ENCODE measurements around the gene DOCK10. TPM values are rescaled to one million over a fixed set of nuclear protein-coding genes. Genes with fewer than 3 reads are reported as not detected.

Gene DOCK10
- total and polyA plus RNA-seq, 2 donors (not counting 1 experiment from before 2014, with no cell fraction given), result 49.5 to 139 TPM

- no peak overlapping the region for H3K27ac Mint-ChIP-seq
- no peaks in the 10 kb centered on the region for H3K79me2 ChIP-seq (ENCODE audit: control insufficient read depth, insufficient read depth, low read length)
- no peaks in the 10 kb centered on the region for H4K20me1 ChIP-seq (ENCODE audit: control insufficient read depth, insufficient read depth, low read length, poor library complexity, severe bottlenecking)
- no peak overlapping the region for H2AFZ ChIP-seq (ENCODE audit: insufficient read depth, low read depth, low read length, poor library complexity, severe bottlenecking)
- no peaks in the 10 kb centered on the region for H3K27me3 Mint-ChIP-seq
- intact Hi-C loops (cut with micrococcal nuclease), result no loop called here
- no peak overlapping the region for H3K4me3 ChIP-seq (ENCODE audit: control extremely low read depth in 1 of 5, extremely low read depth in 1 of 5, insufficient read depth in 1 of 5, low read depth in 2 of 5, low read length in 4 of 5)
- ChIA-PET CTCF (no interaction called here), POLR2A (no interaction called here)
- no peaks in the 10 kb centered on the region for H3K27me3 ChIP-seq (replicated peaks in 1 of 4; ENCODE audit: control extremely low read depth in 1 of 4, control insufficient read depth in 3 of 4, insufficient read depth in 4 of 4, low read length in 3 of 4)
- peaks cover 0 to 6% (median 2%) of the 10 kb centered on the region in 3 donors for H3K9me3 ChIP-seq (ENCODE audit: control extremely low read depth in 1 of 3, control insufficient read depth in 2 of 3, insufficient read depth in 1 of 3, low read length in 2 of 3)
- H3K4me1 Mint-ChIP-seq, result peaks cover 24% of the 10 kb centered on the region
- ATAC-seq (ENCODE audit: low read depth), result no peak
- no peak overlapping the region for H3K9ac ChIP-seq (ENCODE audit: low read length)
- no peak overlapping the region for H3K4me3 Mint-ChIP-seq
- peaks cover under 1% of the 10 kb centered on the region for H3K9me3 Mint-ChIP-seq (ENCODE audit: insufficient read depth)
- no peak for TF ChIP-seq CTCF (IDR thresholded peaks at IDR 0.05)
- no peak for TF ChIP-seq EZH2 (IDR thresholded peaks at IDR 0.05; ENCODE audit: borderline replicate concordance, insufficient read depth, low read depth, low read length, poor library complexity, severe bottlenecking)
- H3K4me1 ChIP-seq (ENCODE audit: control insufficient read depth in 2 of 2, insufficient read depth in 2 of 2, low read length in 2 of 2), result peaks cover 17 to 18% of the 10 kb centered on the region in 2 donors
- no peak overlapping the region for H3K4me2 ChIP-seq (replicated peaks; ENCODE audit: low read depth, low read length, poor library complexity, severe bottlenecking)
- no peak for DNase-seq
- no peak overlapping the region for H3K27ac ChIP-seq (ENCODE audit: low read length in 2 of 2)
- H3K36me3 ChIP-seq (replicated peaks in 1 of 2; ENCODE audit: control extremely low read depth in 1 of 2, control insufficient read depth in 1 of 2, extremely low read depth in 1 of 2, insufficient read depth in 2 of 2, low read length in 1 of 2), result no peaks in the 10 kb centered on the region
- WGBS (ENCODE audit: insufficient coverage), result 95% methylated on average over 4 of the region's 4 CpGs
Observed at GRCh38 chr2:224747765-224748164, 294.5 kb downstream of the DOCK10 start.

GRCh38 chr2:224736227-224736626 lies 306.0 kb downstream of the DOCK10 start:
- H3K4me3 ChIP-seq (ENCODE audit: control extremely low read depth in 1 of 5, extremely low read depth in 1 of 5, insufficient read depth in 1 of 5, low read depth in 2 of 5, low read length in 4 of 5), result no peak overlapping the region
- H3K4me1 ChIP-seq (ENCODE audit: control insufficient read depth in 2 of 2, insufficient read depth in 2 of 2, low read length in 2 of 2), result no peaks in the 10 kb centered on the region
- H3K27ac ChIP-seq (ENCODE audit: low read length in 2 of 2), result no peak overlapping the region
- WGBS (ENCODE audit: insufficient coverage), result no CpG with 5 or more reads among the region's 1 CpG
- ChIA-PET CTCF (no interaction called here), POLR2A (interaction anchor here (1.0 kb wide), 1 partner anchor 69 kb away, joined by 3 read pairs; no protein-coding TSS in a partner anchor)
- Mint-ChIP-seq H3K27me3 (no peaks in the 10 kb centered on the region), H3K4me1 (peaks cover 8% of the 10 kb centered on the region), H3K9me3 (ENCODE audit: insufficient read depth) (peaks cover 12% of the 10 kb centered on the region), H3K4me3 (no peak overlapping the region), H3K27ac (no peak overlapping the region)
- H3K9me3 ChIP-seq (ENCODE audit: control extremely low read depth in 1 of 3, control insufficient read depth in 2 of 3, insufficient read depth in 1 of 3, low read length in 2 of 3), result peaks cover 0 to 20% (median 14%) of the 10 kb centered on the region in 3 donors
- no peaks in the 10 kb centered on the region for H4K20me1 ChIP-seq (ENCODE audit: control insufficient read depth, insufficient read depth, low read length, poor library complexity, severe bottlenecking)
- H3K79me2 ChIP-seq (ENCODE audit: control insufficient read depth, insufficient read depth, low read length), result no peaks in the 10 kb centered on the region
- no peak for DNase-seq
- H2AFZ ChIP-seq (ENCODE audit: insufficient read depth, low read depth, low read length, poor library complexity, severe bottlenecking), result no peak overlapping the region
- no peaks in the 10 kb centered on the region for H3K36me3 ChIP-seq (replicated peaks in 1 of 2; ENCODE audit: control extremely low read depth in 1 of 2, control insufficient read depth in 1 of 2, extremely low read depth in 1 of 2, insufficient read depth in 2 of 2, low read length in 1 of 2)
- ATAC-seq (ENCODE audit: low read depth), result no peak
- TF ChIP-seq EZH2 (IDR thresholded peaks at IDR 0.05; ENCODE audit: borderline replicate concordance, insufficient read depth, low read depth, low read length, poor library complexity, severe bottlenecking) (no peak), CTCF (IDR thresholded peaks at IDR 0.05) (no peak)
- intact Hi-C loops (cut with micrococcal nuclease), result no loop called here
- H3K4me2 ChIP-seq (replicated peaks; ENCODE audit: low read depth, low read length, poor library complexity, severe bottlenecking), result no peak overlapping the region
- no peaks in the 10 kb centered on the region for H3K27me3 ChIP-seq (replicated peaks in 1 of 4; ENCODE audit: control extremely low read depth in 1 of 4, control insufficient read depth in 3 of 4, insufficient read depth in 4 of 4, low read length in 3 of 4)
- no peak overlapping the region for H3K9ac ChIP-seq (ENCODE audit: low read length)
